Measurements from ENCODE around the gene CDH23.

GRCh38 chr10:71396084-71396710, 523 bp upstream of the CDH23 start:
- TF ChIP-seq CTCF (IDR thresholded peaks at IDR 0.05): no peak
- TF ChIP-seq EZH2 (IDR thresholded peaks at IDR 0.05; ENCODE audit: borderline replicate concordance, insufficient read depth, low read depth, low read length, poor library complexity, severe bottlenecking): no peak
